ENCODE results near the gene MFSD1. TPM values are rescaled to one million over a fixed set of nuclear protein-coding genes. Genes with fewer than 3 reads are reported as not detected.

Gene MFSD1
- total and polyA plus RNA-seq, 2 of the 13 experiments (the other 11 are each of a cell fraction or from before 2014, with no cell fraction given) = 17.3 to 37.9 TPM

DNA sequence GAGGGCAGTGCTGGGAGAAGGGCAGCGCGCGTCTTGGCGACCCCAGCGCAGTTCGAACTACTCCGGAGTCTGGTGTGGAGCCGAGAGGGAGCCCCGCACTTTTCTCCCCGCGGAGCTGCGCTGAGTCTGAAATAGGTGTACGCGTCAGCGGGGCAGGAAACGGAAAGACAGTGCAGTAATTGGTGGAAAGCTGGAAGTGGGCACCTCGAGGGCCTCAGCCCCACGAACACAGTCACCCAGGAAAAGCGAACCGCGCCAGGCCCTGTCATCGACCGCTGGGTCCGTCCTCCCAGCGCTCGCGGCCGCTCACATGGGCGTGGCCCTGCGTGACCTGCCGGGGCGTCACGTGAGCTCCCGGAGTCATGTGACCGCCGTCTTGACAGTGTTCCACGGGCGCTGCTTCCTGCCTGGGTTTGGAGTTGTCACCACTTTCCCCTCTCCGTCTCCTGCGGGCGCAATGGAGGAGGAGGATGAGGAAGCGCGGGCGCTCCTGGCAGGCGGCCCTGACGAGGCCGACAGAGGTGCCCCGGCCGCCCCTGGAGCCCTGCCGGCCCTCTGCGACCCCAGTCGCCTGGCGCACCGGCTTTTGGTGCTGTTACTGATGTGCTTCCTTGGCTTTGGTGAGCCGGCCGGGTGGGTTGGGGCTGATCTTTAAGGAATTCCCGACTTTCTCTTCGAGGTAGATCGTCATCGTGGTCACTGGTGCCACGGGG, at the start of gene MFSD1 (continued):
- TF ChIP-seq, protein P1, sequence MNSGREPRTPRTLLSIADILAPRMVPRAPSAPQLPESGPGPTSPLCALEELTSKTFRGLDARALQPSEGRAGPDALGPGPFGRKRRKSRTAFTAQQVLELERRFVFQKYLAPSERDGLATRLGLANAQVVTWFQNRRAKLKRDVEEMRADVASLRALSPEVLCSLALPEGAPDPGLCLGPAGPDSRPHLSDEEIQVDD (CRISPR knock-in tag; IDR thresholded peaks at IDR 0.05; ENCODE audit: borderline replicate concordance) = no peak; the same call in 1 of the 2 replicates
- TF ChIP-seq ZBTB21 (CRISPR knock-in tag; IDR thresholded peaks at IDR 0.05) (no peak), ZNF367 (CRISPR knock-in tag; IDR thresholded peaks at IDR 0.05; ENCODE audit: borderline replicate concordance) (no peak), SOX5 (CRISPR knock-in tag; IDR thresholded peaks at IDR 0.05; ENCODE audit: borderline replicate concordance) (peak; percentile 57; the same call in 1 of the 2 replicates), SMARCC2 (IDR thresholded peaks at IDR 0.05) (no peak), BRCA1 (CRISPR knock-in tag; IDR thresholded peaks at IDR 0.05) (no peak; the same call in 1 of the 2 replicates), HMGA1 (CRISPR knock-in tag; conservative IDR thresholded peaks at IDR 0.05) (no peak), ZSCAN25 (CRISPR knock-in tag; IDR thresholded peaks at IDR 0.05) (no peak), ATF7 (IDR thresholded peaks at IDR 0.05) (no peak), ATF7 (CRISPR knock-in tag; IDR thresholded peaks at IDR 0.05) (peak; percentile 42; the same call in 1 of the 2 replicates), KDM5B (CRISPR knock-in tag; IDR thresholded peaks at IDR 0.05; ENCODE audit: borderline replicate concordance) (peak; percentile 73; the same call in 1 of the 2 replicates), ZNF749 (CRISPR knock-in tag; IDR thresholded peaks at IDR 0.05; ENCODE audit: borderline replicate concordance) (peak; percentile 55; the same call in 1 of the 2 replicates), PAX8 (CRISPR knock-in tag; IDR thresholded peaks at IDR 0.05; ENCODE audit: borderline replicate concordance) (no peak), ZNF788 (CRISPR knock-in tag; IDR thresholded peaks at IDR 0.05; ENCODE audit: borderline replicate concordance) (no peak; the same call in 1 of the 2 replicates), TBX3 (IDR thresholded peaks at IDR 0.05; ENCODE audit: borderline replicate concordance) (no peak), HMG20A (CRISPR knock-in tag; IDR thresholded peaks at IDR 0.05; ENCODE audit: borderline replicate concordance) (no peak), PHB2 (IDR thresholded peaks at IDR 0.05; ENCODE audit: partially characterized antibody) (no peak)
- TF ChIP-seq, protein P2, sequence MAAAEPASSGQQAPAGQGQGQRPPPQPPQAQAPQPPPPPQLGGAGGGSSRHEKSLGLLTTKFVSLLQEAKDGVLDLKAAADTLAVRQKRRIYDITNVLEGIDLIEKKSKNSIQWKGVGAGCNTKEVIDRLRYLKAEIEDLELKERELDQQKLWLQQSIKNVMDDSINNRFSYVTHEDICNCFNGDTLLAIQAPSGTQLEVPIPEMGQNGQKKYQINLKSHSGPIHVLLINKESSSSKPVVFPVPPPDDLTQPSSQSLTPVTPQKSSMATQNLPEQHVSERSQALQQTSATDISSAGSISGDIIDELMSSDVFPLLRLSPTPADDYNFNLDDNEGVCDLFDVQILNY (CRISPR knock-in tag; conservative IDR thresholded peaks at IDR 0.05) = 0 out of 2 replicates have a peak, but pooled peaks have one; percentile 35
- TF ChIP-seq, protein P3, sequence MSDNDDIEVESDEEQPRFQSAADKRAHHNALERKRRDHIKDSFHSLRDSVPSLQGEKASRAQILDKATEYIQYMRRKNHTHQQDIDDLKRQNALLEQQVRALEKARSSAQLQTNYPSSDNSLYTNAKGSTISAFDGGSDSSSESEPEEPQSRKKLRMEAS (IDR thresholded peaks at IDR 0.05) = peak; percentile 96
- TF ChIP-seq, protein P4, sequence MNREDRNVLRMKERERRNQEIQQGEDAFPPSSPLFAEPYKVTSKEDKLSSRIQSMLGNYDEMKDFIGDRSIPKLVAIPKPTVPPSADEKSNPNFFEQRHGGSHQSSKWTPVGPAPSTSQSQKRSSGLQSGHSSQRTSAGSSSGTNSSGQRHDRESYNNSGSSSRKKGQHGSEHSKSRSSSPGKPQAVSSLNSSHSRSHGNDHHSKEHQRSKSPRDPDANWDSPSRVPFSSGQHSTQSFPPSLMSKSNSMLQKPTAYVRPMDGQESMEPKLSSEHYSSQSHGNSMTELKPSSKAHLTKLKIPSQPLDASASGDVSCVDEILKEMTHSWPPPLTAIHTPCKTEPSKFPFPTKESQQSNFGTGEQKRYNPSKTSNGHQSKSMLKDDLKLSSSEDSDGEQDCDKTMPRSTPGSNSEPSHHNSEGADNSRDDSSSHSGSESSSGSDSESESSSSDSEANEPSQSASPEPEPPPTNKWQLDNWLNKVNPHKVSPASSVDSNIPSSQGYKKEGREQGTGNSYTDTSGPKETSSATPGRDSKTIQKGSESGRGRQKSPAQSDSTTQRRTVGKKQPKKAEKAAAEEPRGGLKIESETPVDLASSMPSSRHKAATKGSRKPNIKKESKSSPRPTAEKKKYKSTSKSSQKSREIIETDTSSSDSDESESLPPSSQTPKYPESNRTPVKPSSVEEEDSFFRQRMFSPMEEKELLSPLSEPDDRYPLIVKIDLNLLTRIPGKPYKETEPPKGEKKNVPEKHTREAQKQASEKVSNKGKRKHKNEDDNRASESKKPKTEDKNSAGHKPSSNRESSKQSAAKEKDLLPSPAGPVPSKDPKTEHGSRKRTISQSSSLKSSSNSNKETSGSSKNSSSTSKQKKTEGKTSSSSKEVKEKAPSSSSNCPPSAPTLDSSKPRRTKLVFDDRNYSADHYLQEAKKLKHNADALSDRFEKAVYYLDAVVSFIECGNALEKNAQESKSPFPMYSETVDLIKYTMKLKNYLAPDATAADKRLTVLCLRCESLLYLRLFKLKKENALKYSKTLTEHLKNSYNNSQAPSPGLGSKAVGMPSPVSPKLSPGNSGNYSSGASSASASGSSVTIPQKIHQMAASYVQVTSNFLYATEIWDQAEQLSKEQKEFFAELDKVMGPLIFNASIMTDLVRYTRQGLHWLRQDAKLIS (CRISPR knock-in tag; IDR thresholded peaks at IDR 0.05) = no peak
- TF ChIP-seq, protein P5, sequence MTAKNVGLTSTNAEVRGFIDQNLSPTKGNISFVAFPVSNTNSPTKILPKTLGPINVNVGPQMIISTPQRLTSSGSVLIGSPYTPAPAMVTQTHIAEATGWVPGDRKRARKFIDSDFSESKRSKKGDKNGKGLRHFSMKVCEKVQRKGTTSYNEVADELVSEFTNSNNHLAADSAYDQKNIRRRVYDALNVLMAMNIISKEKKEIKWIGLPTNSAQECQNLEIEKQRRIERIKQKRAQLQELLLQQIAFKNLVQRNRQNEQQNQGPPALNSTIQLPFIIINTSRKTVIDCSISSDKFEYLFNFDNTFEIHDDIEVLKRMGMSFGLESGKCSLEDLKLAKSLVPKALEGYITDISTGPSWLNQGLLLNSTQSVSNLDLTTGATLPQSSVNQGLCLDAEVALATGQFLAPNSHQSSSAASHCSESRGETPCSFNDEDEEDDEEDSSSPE (CRISPR knock-in tag; IDR thresholded peaks at IDR 0.05) = peak; percentile 73; the same call in 1 of the 2 replicates
- TF ChIP-seq, protein P6, sequence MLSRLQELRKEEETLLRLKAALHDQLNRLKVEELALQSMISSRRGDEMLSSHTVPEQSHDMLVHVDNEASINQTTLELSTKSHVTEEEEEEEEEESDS (CRISPR knock-in tag; IDR thresholded peaks at IDR 0.05; ENCODE audit: borderline replicate concordance) = 0 out of 2 replicates have a peak, but pooled peaks have one; percentile 13
- TF ChIP-seq, protein P7, sequence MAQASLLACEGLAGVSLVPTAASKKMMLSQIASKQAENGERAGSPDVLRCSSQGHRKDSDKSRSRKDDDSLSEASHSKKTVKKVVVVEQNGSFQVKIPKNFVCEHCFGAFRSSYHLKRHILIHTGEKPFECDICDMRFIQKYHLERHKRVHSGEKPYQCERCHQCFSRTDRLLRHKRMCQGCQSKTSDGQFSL (CRISPR knock-in tag; IDR thresholded peaks at IDR 0.05) = 0 out of 2 replicates have a peak, but pooled peaks have one; percentile 36

All from HepG2 (cell line).